Mesangial cell (primary cell): ENCODE results near the gene FLG. TPM values are rescaled to one million over a fixed set of nuclear protein-coding genes. Genes with fewer than 3 reads are reported as not detected.

Experiments
- total RNA-seq: library from RNA; depleted of rRNA; stranded (reverse); fragments of >200 nt; gene quantifications from 2 replicates; pipeline ENCODE4 v1.2.3, GENCODE V29; 2015

FLG gene
- total RNA-seq, result 0.51 TPM in 1 of 2 replicates, not detected in the other

GRCh38 chr1:152325111-152325510 is at the start of gene FLG:
Gene FLG (minus strand): TSS chr1:152325239. CDS start chr1:152315456, 9,783 bp downstream.

GRCh38 chr1:152359906-152360305 is 34.9 kb upstream of the FLG start, which contains the start of gene FLG2:
Gene FLG2 (minus strand): TSS chr1:152360006. CDS start chr1:152358884, 1,122 bp downstream.

Other genes with a start within 250 kb of the FLG start
- not detected in 2 replicates for gene TCHHL1, start 236.2 kb downstream of the FLG start, total RNA-seq
- not detected in 2 replicates for gene TCHH, start 209.8 kb downstream of the FLG start, total RNA-seq
- not detected in 2 replicates for gene RPTN, start 166.0 kb downstream of the FLG start, total RNA-seq
- not detected in 2 replicates for gene HRNR, start 101.0 kb downstream of the FLG start, total RNA-seq
- not detected in 2 replicates for gene FLG2, start 34.8 kb upstream of the FLG start, total RNA-seq
- not detected in 2 replicates for gene CRNN, start 89.0 kb upstream of the FLG start, total RNA-seq
- gene LCE5A, start 185.6 kb upstream of the FLG start, total RNA-seq, result not detected in 2 replicates
- gene CRCT1, start 189.2 kb upstream of the FLG start, total RNA-seq, result not detected in 2 replicates
- gene LCE3E, start 241.5 kb upstream of the FLG start, total RNA-seq, result not detected in 2 replicates